Measurements from ENCODE around the gene PLEKHH3. TPM values are rescaled to one million over a fixed set of nuclear protein-coding genes. Genes with fewer than 3 reads are reported as not detected.

PLEKHH3 gene
- total and polyA plus RNA-seq, 7 experiments from 2014 or later = 0.89 to 1.6 (median 1.1) TPM; not detected in 4

GRCh38 chr17:42618442-42619150 is 58.2 kb downstream of the PLEKHH3 start:
- H3K9me3 Mint-ChIP-seq = no peaks in the 10 kb centered on the region
- peaks cover 0 to 23% (median 10%) of the 10 kb centered on the region in 5 donors for H3K36me3 Mint-ChIP-seq
- H3K27ac Mint-ChIP-seq = peak overlapping the region in 2 of 9 donors; percentile 6 to 28
- DNase-seq (no peak), ATAC-seq (no peak)
- H3K27ac ChIP-seq (ENCODE audit: low read depth, low read length) = no peak overlapping the region
- no peaks in the 10 kb centered on the region for H3K4me1 ChIP-seq (ENCODE audit: control insufficient read depth in 2 of 2, insufficient read depth in 2 of 2, low read length in 2 of 2)
- H3K27me3 ChIP-seq (ENCODE audit: control insufficient read depth in 2 of 2, insufficient read depth in 2 of 2, low read length in 2 of 2) = no peaks in the 10 kb centered on the region
- H3K4me3 ChIP-seq (ENCODE audit: low read length) = no peak overlapping the region
- no peak overlapping the region for H3K4me3 Mint-ChIP-seq
- no peaks in the 10 kb centered on the region for H3K27me3 Mint-ChIP-seq
- no peaks in the 10 kb centered on the region for H3K9me3 ChIP-seq (ENCODE audit: control insufficient read depth in 2 of 3, low read length in 3 of 3)
- POLR2A ChIA-PET = interaction anchor here (2.2 kb wide), 1 partner anchor 10 kb away, joined by 8 read pairs; no protein-coding TSS in a partner anchor
- CTCF ChIA-PET = interaction anchor here (1.3 kb wide), 1 partner anchor 10 kb away, joined by 3 read pairs; no protein-coding TSS in a partner anchor
- intact Hi-C loops (cut with micrococcal nuclease) = no loop called here
- H3K36me3 ChIP-seq (ENCODE audit: control insufficient read depth in 2 of 3, insufficient read depth in 3 of 3, low read length in 3 of 3) = peaks cover 0 to 23% (median 3%) of the 10 kb centered on the region in 3 experiments
- H3K4me1 Mint-ChIP-seq = peaks cover 0 to 8% (median 0%) of the 10 kb centered on the region in 7 donors

- Mint-ChIP-seq H3K36me3 (peaks cover 0 to 25% (median 12%) of the 10 kb centered on the region in 5 donors), H3K9me3 (no peaks in the 10 kb centered on the region), H3K27me3 (no peaks in the 10 kb centered on the region), H3K4me1 (peaks cover 0 to 8% (median 0%) of the 10 kb centered on the region in 7 donors), H3K4me3 (no peak overlapping the region), H3K27ac (no peak overlapping the region)
- DNase-seq (no peak), ATAC-seq (no peak)
- POLR2A ChIA-PET = interaction anchor here (1.1 kb wide), 1 partner anchor 9 kb away, joined by 4 read pairs; the partner anchor contains the start of genes RETREG3 and TUBG1
- Histone ChIP-seq H3K9me3 (ENCODE audit: control insufficient read depth in 2 of 3, low read length in 3 of 3) (no peaks in the 10 kb centered on the region), H3K4me3 (ENCODE audit: low read length) (no peak overlapping the region), H3K27ac (ENCODE audit: low read depth, low read length) (no peak overlapping the region), H3K27me3 (ENCODE audit: control insufficient read depth in 2 of 2, insufficient read depth in 2 of 2, low read length in 2 of 2) (no peaks in the 10 kb centered on the region), H3K4me1 (ENCODE audit: control insufficient read depth in 2 of 2, insufficient read depth in 2 of 2, low read length in 2 of 2) (no peaks in the 10 kb centered on the region), H3K36me3 (ENCODE audit: control insufficient read depth in 2 of 3, insufficient read depth in 3 of 3, low read length in 3 of 3) (peaks cover 0 to 26% (median 3%) of the 10 kb centered on the region in 3 experiments)
- intact Hi-C loops (cut with micrococcal nuclease) = no loop called here
- CTCF ChIA-PET = interaction anchor here (1.3 kb wide), 1 partner anchor 9 kb away, joined by 3 read pairs; no protein-coding TSS in a partner anchor
Observed at GRCh38 chr17:42617956-42618431, 58.8 kb downstream of the PLEKHH3 start.

Small RNA genes within 50 kb of the gene (microRNA-seq; reads per million reads assigned to microRNA genes)
- 1.6 reads per million for gene MIR6780A (ENCODE audit: borderline microRNAs expressed)

Other genes starting within 250 kb of the PLEKHH3 start
- gene ATP6V0A1, start 218.1 kb downstream of the PLEKHH3 start, total RNA-seq = 10 to 100 TPM; 16.1 to 74.8 (median 17.9) TPM
- gene ATP6V0A1, start 218.1 kb downstream of the PLEKHH3 start, polyA plus RNA-seq = 10 to 100 TPM; 10.7 to 16.8 TPM
- 10 to 100 TPM; 18.0 to 27.1 (median 22.3) TPM for gene NAGLU, start 140.8 kb downstream of the PLEKHH3 start, total RNA-seq
- 10 to 100 TPM in 1 of 2 donors, 1 to 10 TPM in 1; 6.6 to 17.6 TPM for gene NAGLU, start 140.8 kb downstream of the PLEKHH3 start, polyA plus RNA-seq
- gene HSD17B1, start 124.1 kb downstream of the PLEKHH3 start, total RNA-seq = 1 to 10 TPM; 1.2 to 2.2 (median 1.9) TPM
- under 1 TPM; 0.39 to 0.59 TPM for gene HSD17B1, start 124.1 kb downstream of the PLEKHH3 start, polyA plus RNA-seq
- 10 to 100 TPM; 45.3 to 76.9 (median 64.5) TPM for gene COASY, start 114.8 kb downstream of the PLEKHH3 start, total RNA-seq
- gene COASY, start 114.8 kb downstream of the PLEKHH3 start, polyA plus RNA-seq = 10 to 100 TPM; 56.0 to 59.2 TPM
- 10 to 100 TPM; 35.3 to 73.9 (median 65.1) TPM for gene MLX, start 109.9 kb downstream of the PLEKHH3 start, total RNA-seq
- 10 to 100 TPM; 28.1 to 46.8 TPM for gene MLX, start 109.9 kb downstream of the PLEKHH3 start, polyA plus RNA-seq
- gene PSMC3IP, start 99.3 kb downstream of the PLEKHH3 start, total RNA-seq = 10 to 100 TPM in 1 of 5 experiments, 1 to 10 TPM in 4; 2.7 to 14.0 (median 5.2) TPM
- gene PSMC3IP, start 99.3 kb downstream of the PLEKHH3 start, polyA plus RNA-seq = 1 to 10 TPM; 1.3 to 1.6 TPM
- 100 to 1,000 TPM in 2 of 5 experiments, 10 to 100 TPM in 3; 53.3 to 132 (median 75.7) TPM for gene RETREG3, start 67.6 kb downstream of the PLEKHH3 start, total RNA-seq
- gene RETREG3, start 67.6 kb downstream of the PLEKHH3 start, polyA plus RNA-seq = 100 to 1,000 TPM; 131 to 136 TPM
- 10 to 100 TPM in 3 of 5 experiments, 1 to 10 TPM in 2; 7.8 to 54.4 (median 12.5) TPM for gene TUBG1, start 67.3 kb downstream of the PLEKHH3 start, total RNA-seq
- gene TUBG1, start 67.3 kb downstream of the PLEKHH3 start, polyA plus RNA-seq = 10 to 100 TPM in 1 of 2 donors, 1 to 10 TPM in 1; 4.8 to 12.5 TPM
- 10 to 100 TPM in 4 of 5 experiments, 1 to 10 TPM in 1; 9.0 to 20.3 (median 15.3) TPM for gene TUBG2, start 17.7 kb downstream of the PLEKHH3 start, total RNA-seq
- gene TUBG2, start 17.7 kb downstream of the PLEKHH3 start, polyA plus RNA-seq = 1 to 10 TPM; 4.9 to 8.7 TPM
- 1 to 10 TPM in 2 of 5 experiments, under 1 TPM in 3; 0.56 to 1.7 (median 0.67) TPM for gene CCR10, start 4.8 kb upstream of the PLEKHH3 start, total RNA-seq
- under 1 TPM; 0.22 to 0.44 TPM for gene CCR10, start 4.8 kb upstream of the PLEKHH3 start, polyA plus RNA-seq
- gene CNTNAP1, start 5.5 kb upstream of the PLEKHH3 start, total RNA-seq = 1 to 10 TPM in 4 of 5 experiments, under 1 TPM in 1; 0.92 to 2.4 (median 2.1) TPM
- gene CNTNAP1, start 5.5 kb upstream of the PLEKHH3 start, polyA plus RNA-seq = under 1 TPM; 0.04 to 0.86 TPM
- 100 to 1,000 TPM in 2 of 5 experiments, 10 to 100 TPM in 3; 50.9 to 212 (median 95.4) TPM for gene EZH1, start 68.0 kb upstream of the PLEKHH3 start, total RNA-seq
- 10 to 100 TPM; 30.2 to 51.4 TPM for gene EZH1, start 68.0 kb upstream of the PLEKHH3 start, polyA plus RNA-seq
- not detected for gene RAMP2, start 84.2 kb upstream of the PLEKHH3 start, total RNA-seq
- not detected for gene RAMP2, start 84.2 kb upstream of the PLEKHH3 start, polyA plus RNA-seq
- gene VPS25, start 96.5 kb upstream of the PLEKHH3 start, total RNA-seq = 10 to 100 TPM; 24.3 to 60.6 (median 37.7) TPM
- 10 to 100 TPM; 55.0 to 57.2 TPM for gene VPS25, start 96.5 kb upstream of the PLEKHH3 start, polyA plus RNA-seq
- gene WNK4, start 103.6 kb upstream of the PLEKHH3 start, total RNA-seq = under 1 TPM; 0.10 to 0.51 (median 0.24) TPM
- gene WNK4, start 103.6 kb upstream of the PLEKHH3 start, polyA plus RNA-seq = not detected
- 10 to 100 TPM in 4 of 5 experiments, 1 to 10 TPM in 1; 7.6 to 48.1 (median 27.6) TPM for gene COA3, start 121.7 kb upstream of the PLEKHH3 start, total RNA-seq
- gene COA3, start 121.7 kb upstream of the PLEKHH3 start, polyA plus RNA-seq = 100 to 1,000 TPM; 108 to 118 TPM
- not detected for gene CNTD1, start 121.9 kb upstream of the PLEKHH3 start, total RNA-seq
- gene CNTD1, start 121.9 kb upstream of the PLEKHH3 start, polyA plus RNA-seq = under 1 TPM; 0.24 to 0.32 TPM
- gene BECN1, start 147.3 kb upstream of the PLEKHH3 start, total RNA-seq = 100 to 1,000 TPM in 3 of 5 experiments, 10 to 100 TPM in 2; 84.7 to 130 (median 107) TPM
- gene BECN1, start 147.3 kb upstream of the PLEKHH3 start, polyA plus RNA-seq = 100 to 1,000 TPM; 111 to 124 TPM
- 100 to 1,000 TPM in 1 of 5 experiments, 10 to 100 TPM in 4; 53.8 to 116 (median 65.9) TPM for gene PSME3, start 156.4 kb upstream of the PLEKHH3 start, total RNA-seq
- 100 to 1,000 TPM; 109 to 116 TPM for gene PSME3, start 156.4 kb upstream of the PLEKHH3 start, polyA plus RNA-seq
- 1 to 10 TPM; 3.0 to 3.5 (median 3.2) TPM for gene AOC2, start 167.6 kb upstream of the PLEKHH3 start, total RNA-seq
- gene AOC2, start 167.6 kb upstream of the PLEKHH3 start, polyA plus RNA-seq = not detected
- 1 to 10 TPM in 4 of 5 experiments, under 1 TPM in 1; 0.98 to 2.0 (median 1.1) TPM for gene AOC3, start 174.2 kb upstream of the PLEKHH3 start, total RNA-seq
- gene AOC3, start 174.2 kb upstream of the PLEKHH3 start, polyA plus RNA-seq = not detected
- not detected for gene G6PC1, start 223.8 kb upstream of the PLEKHH3 start, total RNA-seq
- not detected for gene G6PC1, start 223.8 kb upstream of the PLEKHH3 start, polyA plus RNA-seq